Caco-2 (cell line): ENCODE data around the gene FAM167B. TPM values are rescaled to one million over a fixed set of nuclear protein-coding genes. Genes with fewer than 3 reads are reported as not detected.
"Not testable (repeated sequence)": the region's sequence is repeated elsewhere in the genome, so short reads cannot be mapped to it uniquely, and the experiment has no call there.

Experiments used
- BruUV-seq: library from RNA; stranded (reverse); fragments of 400-500 nt; replicated peaks from 2 replicates; lab custom pipeline; 2021; lab: Mats Ljungman, UMichigan
- CTCF ChIA-PET: fragments of 300-600 bp; sonication (Branson Sonifier 250); formaldehyde crosslinking; loops from one replicate; lab custom pipeline; 2022; ENCODE audit warnings: antibody characterized with exemption; lab: Charles Lee
- POLR2A ChIA-PET: fragments of 300-600 bp; sonication (Branson Sonifier 250); formaldehyde crosslinking; loops from one replicate; lab custom pipeline; 2022; ENCODE audit warnings: antibody characterized with exemption; lab: Charles Lee
- DNase-seq, 2 experiments: peaks; one replicate each; pipeline versions ENCODE4 v3.0.0 to v3.0.0-alpha.2; 2020 to 2022
- H3K27me3 ChIP-seq: replicated peaks from 2 replicates; pipeline ENCODE4 v1.6.0; 2011; ENCODE audit warnings: low read length; ENCODE audit not compliant: control insufficient read depth, insufficient read depth
- H3K36me3 ChIP-seq: 2 replicates; pipeline ENCODE4 v1.5.1; 2011; ENCODE audit warnings: low read length; ENCODE audit not compliant: control insufficient read depth, insufficient read depth
- H3K4me1 ChIP-seq: fragments of 250-450 bp; sonication (Bioruptor Pico); 2 replicates; pipeline ENCODE4 v1.5.1; 2020; ENCODE audit warnings: mild to moderate bottlenecking
- H3K4me3 ChIP-seq: 2 replicates; pipeline ENCODE4 v1.5.1; 2011; ENCODE audit warnings: low read depth, mild to moderate bottlenecking, control low read depth, low read length
- H3K9me3 ChIP-seq: fragments of 250-450 bp; sonication (Bioruptor Pico); 2 replicates; pipeline ENCODE4 v1.5.1; 2020; ENCODE audit warnings: mild to moderate bottlenecking, moderate library complexity
- H3K27ac Mint-ChIP-seq: one replicate; pipeline ENCODE4 v1.8.0; 2022; ENCODE audit warnings: mixed read lengths; ENCODE audit not compliant: unreplicated experiment
- H3K27me3 Mint-ChIP-seq: one replicate; pipeline ENCODE4 v1.8.0; 2022; ENCODE audit warnings: mixed read lengths; ENCODE audit not compliant: insufficient read depth, unreplicated experiment
- H3K36me3 Mint-ChIP-seq: one replicate; pipeline ENCODE4 v1.8.0; 2022; ENCODE audit warnings: mild to moderate bottlenecking, mixed read lengths; ENCODE audit not compliant: insufficient read depth, unreplicated experiment
- H3K4me1 Mint-ChIP-seq: one replicate; pipeline ENCODE4 v1.8.0; 2022; ENCODE audit warnings: low read depth, mixed read lengths; ENCODE audit not compliant: unreplicated experiment
- H3K4me3 Mint-ChIP-seq: one replicate; pipeline ENCODE4 v1.8.0; 2022; ENCODE audit warnings: mild to moderate bottlenecking, moderate library complexity, mixed read lengths; ENCODE audit not compliant: unreplicated experiment
- H3K9me3 Mint-ChIP-seq: one replicate; pipeline ENCODE4 v1.8.0; 2022; ENCODE audit warnings: mixed read lengths; ENCODE audit not compliant: unreplicated experiment
- CTCF ChIP-seq, 2 experiments: fragments of 200-600 bp in 1 of 2; IDR thresholded peaks; 1 replicate in 1 of 2; 2 replicates in 1 of 2; pipeline versions ENCODE4 v1.5.1 to v1.8.0; 2011 to 2022; ENCODE audit warnings: antibody characterized with exemption in 1 of 2, control low read depth in 1 of 2, inconsistent platforms in 1 of 2, low read depth in 1 of 2, low read length in 1 of 2, mild to moderate bottlenecking in 1 of 2, moderate library complexity in 1 of 2; ENCODE audit not compliant: insufficient read depth in 1 of 2, severe bottlenecking in 1 of 2, unreplicated experiment in 1 of 2
- intact Hi-C: fragments of 100-400 bp; cut with micrococcal nuclease; formaldehyde crosslinking; loops from one replicate; pipeline ENCODE4 v1.10.0; 2022; ENCODE audit not compliant: unreplicated experiment
- total RNA-seq: library from RNA; stranded (reverse); gene quantifications from 2 replicates; pipeline ENCODE4 v1.2.3, GENCODE V29; 2022

Gene FAM167B
- total RNA-seq, 1 experiment from 2014 or later, result 0.34 TPM

- Histone ChIP-seq H3K9me3 (no peaks in the 10 kb centered on the region), H3K4me1 (no peaks in the 10 kb centered on the region), H3K27me3 (no peaks in the 10 kb centered on the region), H3K4me3 (no peak overlapping the region), H3K36me3 (no peaks in the 10 kb centered on the region)
- ChIA-PET POLR2A (no interaction called here), CTCF (no interaction called here)
- Mint-ChIP-seq H3K4me1 (no peaks in the 10 kb centered on the region), H3K9me3 (no peaks in the 10 kb centered on the region), H3K4me3 (no peak overlapping the region), H3K27ac (peak overlapping the region; percentile 48), H3K27me3 (no peaks in the 10 kb centered on the region), H3K36me3 (no peaks in the 10 kb centered on the region)
- no peak for DNase-seq
- no peak for TF ChIP-seq CTCF (IDR thresholded peaks at IDR 0.05; ENCODE audit: insufficient read depth in 1 of 2, low read depth in 1 of 2, low read length in 1 of 2, severe bottlenecking in 1 of 2, unreplicated experiment in 1 of 2)
- BruUV-seq, result no TSS peak
- intact Hi-C loops, result no loop called here
Measured at GRCh38 chr1:32274646-32275340, 27.8 kb downstream of the FAM167B start.

GRCh38 chr1:32275424-32275823, 28.4 kb downstream of the FAM167B start:
- no peak for TF ChIP-seq CTCF (IDR thresholded peaks at IDR 0.05; ENCODE audit: insufficient read depth in 1 of 2, low read depth in 1 of 2, low read length in 1 of 2, severe bottlenecking in 1 of 2, unreplicated experiment in 1 of 2)
- Mint-ChIP-seq H3K27ac (no peak overlapping the region), H3K36me3 (no peaks in the 10 kb centered on the region), H3K9me3 (no peaks in the 10 kb centered on the region), H3K27me3 (no peaks in the 10 kb centered on the region), H3K4me3 (no peak overlapping the region), H3K4me1 (no peaks in the 10 kb centered on the region)
- Histone ChIP-seq H3K27me3 (no peaks in the 10 kb centered on the region), H3K4me1 (no peaks in the 10 kb centered on the region), H3K36me3 (no peaks in the 10 kb centered on the region), H3K9me3 (no peaks in the 10 kb centered on the region), H3K4me3 (no peak overlapping the region)
- intact Hi-C loops, result no loop called here
- CTCF ChIA-PET, result no interaction called here
- no TSS peak for BruUV-seq
- no peak for DNase-seq
- POLR2A ChIA-PET, result no interaction called here

GRCh38 chr1:32276032-32276782, 29.2 kb downstream of the FAM167B start:
- H3K27me3 Mint-ChIP-seq, result no peaks in the 10 kb centered on the region
- no peak for TF ChIP-seq CTCF (IDR thresholded peaks at IDR 0.05; ENCODE audit: insufficient read depth in 1 of 2, low read depth in 1 of 2, low read length in 1 of 2, severe bottlenecking in 1 of 2, unreplicated experiment in 1 of 2)
- Histone ChIP-seq H3K4me3 (no peak overlapping the region), H3K9me3 (no peaks in the 10 kb centered on the region), H3K36me3 (no peaks in the 10 kb centered on the region), H3K4me1 (no peaks in the 10 kb centered on the region), H3K27me3 (no peaks in the 10 kb centered on the region)
- CTCF ChIA-PET, result interaction anchor here (0.6 kb wide), 1 partner anchor 61 kb away, joined by 3 read pairs; no protein-coding TSS in a partner anchor
- DNase-seq, result no peak
- BruUV-seq, result no TSS peak
- POLR2A ChIA-PET, result no interaction called here
- no peaks in the 10 kb centered on the region for H3K9me3 Mint-ChIP-seq
- intact Hi-C loops, result no loop called here
- H3K4me3 Mint-ChIP-seq, result no peak overlapping the region
- H3K4me1 Mint-ChIP-seq, result no peaks in the 10 kb centered on the region
- no peaks in the 10 kb centered on the region for H3K36me3 Mint-ChIP-seq
- H3K27ac Mint-ChIP-seq, result no peak overlapping the region

GRCh38 chr1:32284777-32285176, 37.8 kb downstream of the FAM167B start:
- H3K27me3 ChIP-seq, H3K4me3 Mint-ChIP-seq, H3K27ac Mint-ChIP-seq, H3K4me3 ChIP-seq, H3K4me1 Mint-ChIP-seq, H3K36me3 Mint-ChIP-seq, H3K36me3 ChIP-seq, H3K9me3 Mint-ChIP-seq, CTCF ChIA-PET, BruUV-seq, POLR2A ChIA-PET, H3K4me1 ChIP-seq, H3K9me3 ChIP-seq, intact Hi-C loops, DNase-seq, H3K27me3 Mint-ChIP-seq: not testable (repeated sequence)
